Stimulated activated CD8-positive, alpha-beta memory T cell treated with anti-CD3 and anti-CD28 coated beads, Interleukin-7, amount 100 ng/mL, for 24 hours (primary cell): Measurements from ENCODE around the gene DENND6B.
"Not testable (repeated sequence)": the region's sequence is repeated elsewhere in the genome, so short reads cannot be mapped to it uniquely, and the experiment has no call there.

ENCODE experiments used
- DNase-seq: peaks from one replicate; pipeline ENCODE4 v3.0.0-alpha.2; 2020; ENCODE audit warnings: low read depth

The DENND6B gene

DNA sequence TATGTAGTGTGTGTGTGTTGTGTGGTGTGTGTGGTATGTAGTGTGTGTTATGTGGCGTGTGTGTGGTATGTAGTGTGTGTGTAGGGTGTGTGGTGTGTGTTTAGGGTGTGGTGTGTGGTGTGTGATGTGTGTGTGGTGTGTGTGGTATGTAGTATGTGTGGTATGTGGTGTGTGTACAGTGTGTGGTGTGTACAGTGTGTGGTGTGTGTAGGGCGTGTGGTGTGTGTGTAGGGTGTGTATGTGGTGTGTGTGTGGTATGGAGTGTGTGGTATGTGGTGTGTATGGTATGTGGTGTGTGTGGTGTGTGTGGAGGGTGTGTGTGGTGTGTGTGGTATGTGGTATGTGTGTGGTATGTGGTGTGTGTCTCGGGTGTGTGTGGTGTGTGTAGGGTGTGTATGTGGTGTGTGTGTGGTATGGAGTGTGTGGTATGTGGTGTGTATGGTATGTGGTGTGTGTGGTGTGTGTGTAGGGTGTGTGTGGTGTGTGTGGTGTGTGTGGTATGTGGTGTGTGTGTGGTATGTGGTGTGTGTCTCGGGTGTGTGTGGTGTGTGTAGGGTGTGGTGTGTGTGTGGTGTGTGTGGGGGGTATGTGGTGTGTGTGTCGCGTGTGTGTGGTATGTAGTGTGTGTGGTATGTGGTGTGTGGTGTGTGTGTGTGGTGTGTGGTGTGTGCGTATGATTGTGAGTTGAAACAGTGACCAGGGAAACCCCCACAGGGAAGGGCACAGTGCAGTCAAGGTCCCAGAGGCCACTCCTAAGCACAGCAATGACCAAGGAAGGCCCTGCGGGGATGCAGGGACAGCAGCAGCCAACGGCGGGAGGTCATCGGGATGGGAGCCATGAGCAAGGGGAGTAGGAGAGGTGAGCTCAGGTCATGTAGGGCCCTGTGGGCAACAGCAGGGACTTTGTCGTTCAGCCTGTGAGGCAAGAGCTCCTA lies 13.4 kb upstream of the DENND6B start:
- no peak for DNase-seq

- DNase-seq, result no peak
Measured at GRCh38 chr22:50338860-50339462, 12.1 kb upstream of the DENND6B start.

DNA sequence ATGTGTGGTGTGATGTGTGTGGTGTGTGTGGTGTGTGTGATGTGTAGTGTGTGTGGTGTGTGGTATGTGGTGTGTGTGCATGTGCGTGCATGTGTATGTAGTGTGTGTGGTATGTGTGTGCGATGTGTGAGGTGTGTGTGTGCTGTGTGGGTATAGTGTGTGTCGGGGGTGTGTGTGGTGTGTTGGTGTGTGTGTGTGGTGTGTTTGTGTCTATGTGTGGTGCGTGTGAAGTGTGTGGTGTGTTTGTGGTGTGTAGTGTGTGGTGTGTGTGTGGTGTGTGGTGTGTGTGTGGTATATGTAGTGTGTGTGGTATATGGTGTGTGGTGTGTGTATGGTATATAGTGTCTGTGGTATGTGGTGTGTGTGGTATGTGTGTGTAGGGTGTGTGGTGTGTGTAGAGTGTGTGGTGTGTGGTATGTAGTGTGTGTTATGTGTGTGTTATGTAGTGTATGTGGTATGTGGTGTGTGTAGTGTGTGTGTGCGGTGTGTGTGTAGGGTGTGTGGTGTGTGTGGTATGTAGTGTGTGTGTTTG lies 11.3 kb upstream of the DENND6B start:
- DNase-seq, result no peak

DNA sequence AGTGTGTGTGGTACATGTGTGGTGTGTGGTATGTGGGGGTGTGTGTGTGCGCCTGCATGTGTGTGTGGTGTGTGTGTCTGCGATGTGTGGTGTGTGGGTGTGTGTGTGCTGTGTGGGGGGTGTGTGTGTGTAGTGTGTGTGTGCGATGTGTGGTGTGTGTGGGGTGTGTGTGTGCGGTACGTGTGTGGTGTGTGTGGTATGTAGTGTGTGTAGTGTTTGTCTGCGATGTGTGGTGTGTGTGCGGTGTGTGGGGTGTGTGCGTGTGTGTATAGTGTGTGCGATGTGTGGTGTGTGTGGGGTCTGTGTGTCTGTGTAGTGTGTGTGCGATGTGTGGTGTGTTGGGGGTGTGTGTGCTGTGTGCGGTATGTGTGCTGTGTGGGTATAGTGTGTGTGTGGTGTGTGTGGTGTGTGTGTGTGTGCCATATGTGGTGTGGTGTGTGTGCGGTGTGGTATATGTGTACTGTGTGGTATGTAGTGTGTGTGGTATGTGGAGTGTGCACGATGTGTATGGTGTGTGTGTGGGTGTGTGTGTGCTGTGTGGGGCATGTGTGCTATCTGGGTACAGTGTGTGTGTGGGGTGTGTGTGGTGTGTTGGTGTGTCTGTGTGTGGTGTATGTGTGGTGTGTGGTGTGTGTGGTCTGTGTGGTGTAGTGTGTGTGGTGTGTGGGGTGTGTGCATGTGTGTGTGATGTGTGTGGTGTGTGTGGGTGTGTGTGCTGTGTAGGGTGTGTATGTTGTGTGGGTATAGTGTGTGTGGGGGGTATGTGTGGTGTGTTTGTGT lies 10.6 kb upstream of the DENND6B start:
- no peak for DNase-seq

- DNase-seq, result not testable (repeated sequence)
Measured at GRCh38 chr22:50334433-50334832, 7.6 kb upstream of the DENND6B start.

GRCh38 chr22:50329236-50329635 lies 2.4 kb upstream of the DENND6B start:
- DNase-seq, result no peak

- DNase-seq, result no peak
Measured at GRCh38 chr22:50327711-50328019, 853 bp upstream of the DENND6B start.

DNA sequence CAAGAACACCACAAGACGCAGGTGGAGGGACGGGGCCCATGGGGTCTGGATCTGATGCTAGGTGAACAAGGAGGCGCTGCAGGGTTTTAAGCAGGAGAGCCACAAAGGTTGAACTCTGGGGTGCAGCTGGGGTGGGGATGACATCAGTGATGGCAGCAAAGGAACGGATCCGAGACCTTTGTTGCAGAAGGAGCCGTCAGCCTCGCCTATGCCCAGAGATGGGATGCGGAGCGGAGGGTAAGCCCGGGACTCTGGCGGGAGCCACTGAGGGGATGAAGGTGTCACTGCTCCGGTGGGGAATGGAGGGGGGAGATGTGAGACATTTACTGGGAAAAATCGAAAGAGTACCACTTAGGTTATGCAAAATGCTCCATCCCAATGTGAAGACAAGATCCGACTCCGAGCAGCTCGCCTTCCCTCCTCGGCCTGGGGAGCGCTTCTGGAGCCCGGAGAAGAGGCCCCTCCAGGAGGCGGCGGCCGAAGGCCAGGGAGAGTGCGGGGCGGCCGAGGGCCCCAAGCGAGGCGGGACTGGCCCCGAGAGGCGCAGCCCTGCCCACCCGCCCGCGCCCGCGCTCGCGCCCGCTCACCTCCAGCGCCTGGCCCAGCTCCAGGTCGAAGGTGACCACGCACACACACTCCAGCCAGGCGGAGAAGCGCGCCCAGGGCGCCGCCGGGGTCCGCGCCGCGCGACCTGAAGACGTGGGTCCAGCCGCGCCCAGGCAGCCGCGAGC lies 422 bp downstream of the DENND6B start:
- DNase-seq, result no peak

DNA sequence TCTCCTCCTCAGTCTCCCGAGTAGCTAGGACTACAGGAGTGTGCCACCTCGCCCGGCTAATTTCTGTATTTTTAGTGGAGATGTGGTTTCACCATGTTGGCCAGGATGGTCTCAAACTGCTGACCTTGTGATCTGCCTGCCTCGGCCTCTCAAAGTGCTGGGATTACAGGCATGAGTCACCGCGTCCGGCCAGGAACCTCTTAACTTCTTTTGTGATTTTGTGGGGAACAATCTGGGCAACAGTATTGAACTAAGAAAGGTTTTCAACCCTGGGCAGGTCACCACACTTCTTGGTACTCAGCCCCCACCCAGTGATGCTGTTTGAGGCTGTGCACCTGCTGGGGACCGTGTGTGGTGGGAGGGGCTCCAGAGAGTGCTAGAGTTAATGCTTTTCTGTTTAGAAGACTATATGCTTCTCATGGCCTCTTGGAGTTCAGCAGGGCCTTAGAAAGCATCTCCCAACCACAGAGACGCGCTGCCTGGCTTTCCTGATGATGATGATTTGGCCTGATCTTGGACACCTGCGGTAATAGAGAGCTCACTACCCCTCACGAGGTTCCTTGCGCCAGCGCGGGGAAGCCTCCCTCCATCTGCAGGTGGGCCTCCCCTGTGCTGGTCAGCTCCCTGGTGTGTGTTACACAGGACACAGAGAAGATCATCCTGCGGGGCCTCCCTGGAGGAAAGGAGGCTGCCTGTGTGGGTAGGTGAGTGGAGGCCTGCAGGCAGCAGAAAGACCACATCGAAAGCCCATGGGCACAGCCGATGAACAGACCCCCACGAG lies 1.2 kb downstream of the DENND6B start:
- DNase-seq, result no peak

GRCh38 chr22:50323900-50324299 lies 2.9 kb downstream of the DENND6B start:
- no peak for DNase-seq

DNA sequence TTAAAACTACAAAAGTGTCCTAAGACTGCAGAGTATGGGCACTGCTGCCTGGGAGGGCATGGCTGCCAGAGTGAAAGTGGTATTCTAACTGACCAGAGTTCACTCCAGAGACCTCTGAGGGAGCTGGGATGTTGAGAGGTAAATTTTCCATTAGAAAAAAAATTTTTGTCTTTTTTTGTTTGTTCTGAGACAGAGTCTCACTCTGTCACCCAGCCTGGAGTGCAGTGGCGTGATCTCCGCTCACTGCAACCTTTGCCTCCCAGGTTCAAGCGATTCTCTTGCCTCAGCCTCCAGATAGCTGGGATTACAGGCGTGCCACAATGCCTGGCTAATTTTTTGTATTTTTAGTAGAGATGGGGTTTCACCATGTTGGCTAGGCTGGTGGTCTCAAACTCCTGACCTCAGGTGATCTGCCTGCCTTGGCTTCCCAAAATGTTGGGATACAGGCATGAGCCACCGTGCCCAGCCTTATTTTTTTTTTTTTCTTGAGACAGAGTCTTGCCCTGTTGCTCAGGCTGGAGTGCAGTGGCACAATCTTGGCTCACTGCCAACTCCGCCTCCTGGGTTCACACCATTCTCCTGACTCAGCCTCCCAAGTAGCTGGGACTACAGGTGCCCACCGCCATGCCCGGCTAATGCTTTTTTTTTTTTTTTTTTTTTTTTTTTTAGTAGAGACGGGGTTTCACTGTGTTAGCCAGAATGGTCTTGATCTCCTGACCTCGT lies 4.3 kb downstream of the DENND6B start:
- not testable (repeated sequence) for DNase-seq

GRCh38 chr22:50320671-50321325 lies 6.0 kb downstream of the DENND6B start:
- DNase-seq, result no peak

DNA sequence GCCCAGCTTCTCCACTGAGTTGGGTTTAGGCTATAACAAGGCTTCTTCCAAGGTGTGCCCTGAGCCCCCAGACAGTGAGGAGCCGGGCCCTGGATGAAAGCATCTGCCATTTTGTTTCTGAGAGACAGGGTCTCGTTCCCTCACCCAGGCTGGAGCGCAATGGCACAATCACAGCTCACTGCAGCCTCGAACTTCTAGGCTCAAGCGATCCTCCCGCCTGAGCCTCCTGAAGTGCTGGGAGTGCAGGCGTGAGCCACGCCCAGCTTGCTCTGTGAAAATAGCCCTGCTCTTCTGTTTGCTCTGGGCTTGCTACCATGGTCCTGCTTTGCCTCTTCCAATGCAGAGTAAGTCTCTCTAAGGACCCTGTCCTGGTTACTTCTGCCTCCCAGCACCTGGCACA lies 6.7 kb downstream of the DENND6B start:
- no peak for DNase-seq

GRCh38 chr22:50319503-50319951 lies 7.3 kb downstream of the DENND6B start:
- no peak for DNase-seq

DNA sequence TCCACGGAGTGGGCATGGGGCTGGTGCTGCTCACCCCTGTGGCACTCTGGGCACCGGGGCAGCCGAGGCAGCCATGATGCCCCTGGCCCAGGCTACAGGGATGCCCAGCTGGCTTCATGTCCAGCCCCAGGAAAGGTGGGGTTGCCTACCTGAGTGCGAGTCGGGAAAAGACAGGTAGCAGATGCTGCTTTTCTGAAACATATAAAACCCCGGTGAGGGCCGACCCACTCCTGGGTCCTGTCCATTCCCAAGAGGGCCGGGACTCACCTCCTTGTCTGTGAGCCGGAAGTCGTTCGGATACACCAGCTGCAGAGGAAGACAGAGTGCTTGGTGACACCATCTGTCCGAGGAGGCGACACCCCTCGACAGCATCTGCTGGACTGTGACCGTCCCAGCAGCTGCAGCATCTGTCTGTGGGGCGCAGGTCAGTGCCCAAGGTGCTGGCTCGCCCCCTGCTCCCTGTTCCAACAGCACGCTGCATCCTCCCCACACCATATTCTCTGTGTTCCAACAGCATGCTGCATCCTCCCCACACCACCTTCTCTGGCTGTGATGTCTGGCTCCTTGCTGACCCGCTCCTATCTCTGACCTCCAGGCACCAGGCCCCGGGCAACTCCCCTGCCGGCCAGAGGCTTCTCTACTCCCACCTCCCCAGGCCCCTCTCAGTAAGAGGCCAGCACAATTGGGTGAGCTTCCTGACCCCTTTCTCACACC lies 8.0 kb downstream of the DENND6B start:
- no peak for DNase-seq

GRCh38 chr22:50318356-50318697 lies 8.5 kb downstream of the DENND6B start:
- DNase-seq, result no peak

- DNase-seq, result no peak
Measured at GRCh38 chr22:50317674-50318073, 9.1 kb downstream of the DENND6B start.

DNA sequence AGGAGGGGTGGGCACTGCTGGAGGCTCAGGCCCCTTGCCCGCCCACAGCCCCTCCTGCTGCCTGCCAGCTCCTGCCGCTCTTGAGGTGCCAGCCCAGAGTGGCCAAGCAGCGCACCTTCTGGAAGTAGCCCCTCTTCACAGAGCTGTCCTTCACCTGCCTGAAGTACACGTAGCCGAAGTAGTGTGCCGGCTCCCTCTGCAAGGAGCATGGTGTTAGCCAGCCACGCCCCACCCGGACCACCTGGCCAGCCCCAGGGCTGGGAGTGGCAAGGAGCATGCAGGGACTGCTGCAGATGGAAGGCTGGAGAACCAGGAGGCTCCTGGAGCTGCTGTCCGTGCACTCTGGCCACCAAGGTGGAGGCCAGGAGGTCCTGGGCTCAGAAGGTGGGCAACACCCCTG lies 9.6 kb downstream of the DENND6B start:
- DNase-seq, result no peak
